GM21529 (cell line): Measurements from ENCODE around the gene ENC1.

Experiments used
- ATAC-seq: cut with Tn5 transposase; IDR thresholded peaks from one replicate; pipeline ENCODE4 v1.9.1; 2021; ENCODE audit not compliant: unreplicated experiment

Gene ENC1

DNA sequence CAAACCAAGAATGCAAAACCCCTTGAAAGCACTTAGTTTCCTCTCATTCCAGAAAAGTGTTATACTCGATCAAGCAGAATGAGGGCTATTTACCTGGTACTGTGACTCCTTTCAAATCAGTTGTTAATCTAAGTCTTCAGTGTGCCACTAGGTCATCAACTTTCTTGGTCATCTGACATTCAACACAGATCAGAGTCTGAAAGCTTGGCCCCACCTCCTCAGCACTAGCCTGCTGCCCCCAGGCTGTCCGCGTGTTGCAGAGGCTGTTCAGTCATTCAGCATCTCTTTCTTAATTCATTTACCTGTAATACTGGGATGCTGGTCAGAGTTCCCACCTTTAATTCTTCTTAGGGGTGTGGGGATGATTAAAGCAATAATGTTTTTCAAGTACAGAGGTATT is 28.5 kb downstream of the ENC1 start:
- no peak for ATAC-seq

DNA sequence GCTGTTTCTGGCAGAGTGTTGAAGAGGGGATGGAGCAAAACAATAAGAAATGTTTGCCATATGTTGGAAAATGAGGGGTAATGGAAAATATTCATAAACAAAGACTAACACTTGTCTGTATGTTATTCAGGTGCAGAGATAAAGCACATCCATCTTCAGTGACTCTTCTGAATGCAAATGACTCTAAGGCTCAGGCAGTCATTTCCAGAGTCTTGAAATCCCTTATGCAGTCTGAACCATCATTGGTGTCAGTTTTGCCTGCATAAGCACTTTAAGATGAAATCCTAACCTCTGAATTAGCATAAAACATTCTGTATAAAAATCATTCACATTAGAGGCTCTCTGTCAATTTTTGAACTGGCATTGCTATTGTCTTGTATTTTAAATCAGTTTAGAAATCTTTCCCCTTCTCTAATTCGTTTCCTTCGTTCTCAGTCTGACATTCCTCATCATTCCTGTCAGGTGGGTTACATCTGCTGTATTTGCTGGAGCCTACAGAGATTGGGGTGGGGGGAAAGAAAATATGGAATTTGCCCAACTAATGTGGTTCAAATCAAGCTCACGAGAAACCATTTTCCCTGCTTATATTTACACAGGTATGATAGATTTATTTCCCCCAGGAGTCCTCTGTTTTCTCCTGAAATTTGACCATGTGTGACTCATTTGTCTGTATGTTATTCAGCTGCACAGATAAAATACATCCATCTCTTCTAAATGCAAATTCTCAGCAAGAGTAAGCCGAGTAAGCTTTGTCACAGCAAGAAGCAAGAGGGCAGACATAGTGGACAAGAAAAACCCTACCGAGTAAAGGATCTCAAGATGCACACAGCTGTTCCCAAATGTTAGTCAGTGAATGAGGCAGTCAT is 31.6 kb downstream of the ENC1 start:
- ATAC-seq, result no peak

DNA sequence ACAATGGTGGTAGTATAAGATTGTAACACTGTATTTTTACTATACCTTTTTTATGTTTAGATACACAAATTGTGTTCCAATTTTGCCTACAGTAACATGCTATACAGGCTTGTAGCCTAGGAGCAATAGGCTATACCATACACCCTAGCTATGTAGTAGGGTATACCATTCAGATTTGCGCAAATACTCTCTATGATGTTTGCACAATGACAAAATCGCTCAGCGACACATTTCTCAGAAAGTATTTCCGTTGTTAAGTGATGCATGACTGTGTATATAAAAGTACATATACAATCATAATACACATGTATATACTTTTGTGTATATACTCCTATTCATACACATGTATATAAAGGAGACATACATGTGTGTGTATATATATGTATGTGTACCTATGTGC is 34.8 kb downstream of the ENC1 start:
- ATAC-seq, result no peak

DNA sequence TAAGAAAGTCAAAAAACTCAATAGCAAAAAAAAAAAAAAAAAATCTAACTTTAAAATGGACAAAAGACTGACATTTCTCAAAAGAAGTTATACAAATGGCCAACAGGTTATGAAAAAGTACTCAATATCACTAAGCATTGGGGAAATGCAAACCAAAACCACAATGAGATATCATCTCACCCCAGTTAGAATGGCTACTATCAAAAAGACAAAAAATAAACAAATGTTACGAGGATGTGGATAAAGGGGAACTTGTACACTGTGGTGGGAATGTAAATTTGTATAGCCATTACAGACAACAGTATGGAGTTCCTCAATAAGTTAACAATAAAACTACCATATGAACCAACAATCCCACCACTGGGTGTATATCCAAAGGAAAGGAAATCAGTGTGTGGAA is 37.2 kb downstream of the ENC1 start:
- ATAC-seq, result no peak

DNA sequence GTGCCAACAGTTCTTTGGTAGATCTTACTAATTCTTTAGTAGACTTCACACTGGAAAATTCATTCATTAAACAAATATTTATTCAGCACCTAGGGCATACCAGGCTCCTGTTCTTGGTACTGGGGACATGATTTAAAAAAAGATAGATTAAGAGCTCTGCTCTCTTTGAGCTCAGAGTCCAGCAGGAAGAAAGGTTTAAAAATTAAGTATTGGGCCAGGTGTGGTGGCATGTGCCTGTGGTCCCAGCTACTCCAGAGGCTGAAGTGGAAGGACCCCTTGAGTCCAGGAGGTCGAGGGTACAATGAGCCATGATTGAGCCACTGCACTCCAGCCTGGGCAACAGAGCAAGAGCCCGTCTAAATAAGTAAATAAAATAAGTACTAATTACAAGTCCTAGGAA is 41.4 kb downstream of the ENC1 start:
- no peak for ATAC-seq

DNA sequence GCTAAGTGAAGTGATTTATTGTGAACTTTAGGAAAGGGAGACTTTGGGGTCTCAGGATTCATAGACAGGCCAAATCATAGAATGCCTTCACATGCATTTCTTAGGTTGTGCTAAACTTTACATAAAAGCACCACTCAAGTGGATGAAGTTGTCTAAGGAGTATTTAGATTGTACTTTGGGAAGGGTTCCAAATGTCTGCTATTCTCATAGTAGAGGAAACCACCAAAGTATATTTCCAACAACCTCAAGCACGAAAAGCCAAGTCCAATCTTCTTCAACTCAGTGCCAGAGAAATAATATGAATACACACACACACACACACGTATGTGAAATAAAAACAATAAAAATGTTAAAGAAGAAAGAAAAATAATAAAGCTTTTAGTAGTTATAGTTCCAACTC is 41.8 kb downstream of the ENC1 start:
- ATAC-seq, result no peak

DNA sequence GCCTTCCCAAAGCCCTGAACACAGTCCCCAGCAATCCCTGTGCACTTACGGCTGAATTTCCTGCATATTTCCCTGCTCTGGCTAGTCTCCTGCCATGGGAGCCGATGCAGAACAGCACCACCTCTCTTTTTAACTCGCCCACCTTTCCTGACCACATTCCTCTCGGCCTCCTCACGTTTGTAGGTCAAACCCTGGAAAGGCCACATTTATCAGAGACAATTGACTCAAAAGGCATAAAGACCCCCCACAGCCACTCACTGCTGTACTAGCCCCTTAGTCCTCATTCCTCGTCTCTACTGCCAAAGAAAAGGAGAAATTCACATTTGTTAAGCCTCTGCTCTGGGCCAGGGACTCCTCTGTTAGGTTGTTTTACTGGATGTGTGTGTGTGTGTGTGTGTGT is 43.6 kb downstream of the ENC1 start:
- ATAC-seq, result no peak

DNA sequence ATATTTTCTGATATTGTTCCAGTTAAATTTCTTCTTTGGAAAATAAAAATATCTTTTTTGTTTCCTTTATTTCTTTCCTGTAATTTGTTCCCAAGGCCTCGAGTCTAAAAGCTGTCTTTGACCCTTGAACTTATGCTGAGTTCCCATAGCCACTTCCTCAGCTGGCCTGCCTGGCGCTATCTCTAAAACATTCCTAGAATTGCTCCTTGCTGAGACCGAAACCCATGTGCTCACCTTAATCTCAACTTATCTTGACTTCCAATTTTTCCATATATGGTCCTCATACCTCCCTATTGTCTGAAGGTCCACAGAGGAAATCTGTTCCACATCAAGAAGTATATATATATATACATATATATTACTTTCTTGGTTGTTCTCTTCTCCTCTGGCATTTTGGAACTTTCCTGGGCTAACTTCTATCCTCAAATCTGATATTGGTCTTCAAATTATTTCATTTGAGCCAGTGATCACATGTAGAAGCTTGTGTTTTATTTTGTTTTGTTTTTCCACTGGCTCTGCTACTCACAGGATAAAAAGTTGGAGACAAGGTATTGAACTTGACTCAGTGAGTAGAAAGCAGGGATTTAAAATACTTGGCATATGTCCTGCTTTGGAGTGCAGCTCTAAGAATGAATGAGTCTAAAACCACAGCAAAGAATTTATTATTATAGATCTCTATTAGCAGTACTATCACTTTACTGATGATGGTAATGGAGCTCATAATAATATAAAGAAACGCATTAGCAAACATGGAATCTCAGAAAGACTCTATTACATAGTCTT is 45.2 kb downstream of the ENC1 start:
- no peak for ATAC-seq

DNA sequence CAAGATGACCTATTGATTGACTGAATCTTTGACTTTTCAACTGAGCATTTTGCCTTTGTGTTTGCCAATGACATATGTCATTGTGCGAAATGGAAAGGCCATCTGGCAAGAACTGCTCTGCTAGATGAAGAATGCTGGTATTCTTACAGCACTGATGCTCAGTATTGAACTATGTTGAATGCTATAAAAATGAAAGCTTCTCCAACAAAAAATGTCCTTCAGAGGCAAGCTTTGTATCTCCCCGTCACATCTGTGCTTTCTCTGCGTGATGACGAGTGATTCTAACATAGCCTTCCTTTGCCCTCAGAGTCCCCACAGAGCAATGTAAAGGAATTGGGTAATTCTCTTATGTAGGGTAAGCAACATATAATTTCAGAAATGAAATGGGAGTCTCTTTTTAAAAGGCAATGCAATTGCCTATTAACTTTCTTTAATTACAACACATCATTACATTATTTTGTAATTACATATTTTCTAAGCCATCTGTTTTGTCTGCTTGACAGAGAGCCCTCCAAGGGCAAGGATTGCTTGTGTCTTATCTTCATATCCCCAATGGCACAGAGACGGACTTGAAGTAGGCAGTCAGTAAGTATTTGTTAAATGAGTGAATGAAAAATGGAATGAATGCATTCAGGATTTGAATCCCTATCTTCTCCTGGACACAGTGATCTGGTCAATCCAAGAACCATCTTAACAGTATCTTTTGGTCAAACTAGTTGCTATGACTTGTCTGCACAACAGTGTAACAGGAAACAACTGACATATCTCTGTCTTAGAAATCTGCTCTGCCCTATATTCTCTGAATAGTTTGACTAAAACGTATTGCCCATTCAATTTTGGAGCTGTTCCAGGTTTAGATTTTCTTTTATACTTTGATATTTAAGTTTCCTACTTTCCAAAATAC is 46.1 kb downstream of the ENC1 start:
- ATAC-seq, result no peak

DNA sequence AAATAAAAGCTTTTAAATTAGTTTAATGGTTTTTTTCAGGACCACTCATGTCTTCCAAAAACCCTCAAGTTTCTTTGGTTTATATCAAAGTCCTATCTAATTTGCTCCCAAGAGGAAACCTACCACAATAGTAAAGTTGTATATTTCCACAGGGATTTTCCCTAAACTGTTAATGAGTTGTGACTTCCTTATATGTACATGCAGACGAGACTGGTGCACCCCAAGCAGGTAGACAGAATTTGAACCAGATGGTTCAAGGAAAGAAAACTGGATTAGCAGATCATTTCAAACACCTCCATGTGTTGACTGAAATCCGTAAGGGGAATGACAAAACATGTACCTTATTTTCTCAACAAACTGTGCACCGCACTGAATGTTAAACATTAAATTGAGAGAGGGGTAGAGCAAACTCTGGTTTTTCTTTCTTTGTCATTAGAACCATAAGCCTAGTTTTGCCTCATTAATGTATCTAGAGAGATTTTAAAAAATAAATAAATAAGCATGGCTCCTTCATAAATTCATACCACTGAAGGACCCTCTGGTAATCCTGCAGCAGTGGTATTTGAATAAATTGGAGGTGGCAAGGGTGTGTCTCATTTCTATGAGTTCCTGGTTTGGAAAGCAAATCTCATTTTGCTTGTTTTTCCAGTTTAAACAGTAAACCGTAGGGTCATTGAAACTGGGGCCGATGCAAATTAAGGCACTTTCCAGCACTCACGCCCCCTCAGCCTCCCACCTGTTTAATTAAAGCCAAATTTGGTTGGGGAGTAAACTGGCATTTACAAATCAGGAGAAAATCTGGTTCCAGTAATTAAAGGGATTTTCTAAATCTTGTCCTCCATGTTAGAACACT is 51.1 kb downstream of the ENC1 start:
- ATAC-seq, result no peak

DNA sequence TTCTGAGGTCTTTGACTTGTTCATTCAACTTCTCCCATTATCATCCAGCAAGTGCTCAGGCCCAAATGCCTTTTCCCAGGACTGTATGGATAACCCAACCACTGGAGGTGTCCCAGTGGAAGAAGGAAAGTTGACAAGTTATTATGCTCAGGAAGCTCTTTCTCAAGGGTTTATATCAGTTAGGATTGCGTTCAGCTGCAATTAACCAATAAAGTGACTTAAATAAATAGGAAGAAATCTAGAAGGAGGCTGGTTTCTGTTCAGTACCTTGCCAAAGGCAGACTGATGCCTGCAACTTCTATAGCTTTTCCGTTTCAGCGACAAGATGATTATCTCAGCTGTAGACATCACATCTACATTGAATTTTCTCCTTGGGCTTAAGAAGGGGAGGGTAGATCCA is 52.1 kb downstream of the ENC1 start:
- no peak for ATAC-seq

DNA sequence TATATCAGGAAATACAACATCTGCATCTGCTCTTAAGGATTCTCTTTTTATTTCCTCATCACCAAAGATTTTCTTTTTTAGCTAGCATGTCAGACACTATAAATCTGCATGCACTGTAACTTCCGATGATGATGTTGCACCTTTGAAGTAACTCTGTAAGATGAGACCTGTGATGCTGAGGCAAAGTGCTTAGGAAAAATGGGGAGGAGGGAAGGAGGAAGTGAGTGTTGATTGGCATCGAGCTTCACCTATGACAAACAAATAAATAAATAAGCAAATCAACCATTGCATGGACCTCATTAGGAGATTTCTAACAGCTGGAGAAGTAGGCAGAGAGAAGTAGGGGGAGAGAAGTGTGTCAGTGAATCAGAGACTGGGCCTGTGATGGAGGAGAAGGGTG is 52.6 kb downstream of the ENC1 start:
- ATAC-seq, result no peak

DNA sequence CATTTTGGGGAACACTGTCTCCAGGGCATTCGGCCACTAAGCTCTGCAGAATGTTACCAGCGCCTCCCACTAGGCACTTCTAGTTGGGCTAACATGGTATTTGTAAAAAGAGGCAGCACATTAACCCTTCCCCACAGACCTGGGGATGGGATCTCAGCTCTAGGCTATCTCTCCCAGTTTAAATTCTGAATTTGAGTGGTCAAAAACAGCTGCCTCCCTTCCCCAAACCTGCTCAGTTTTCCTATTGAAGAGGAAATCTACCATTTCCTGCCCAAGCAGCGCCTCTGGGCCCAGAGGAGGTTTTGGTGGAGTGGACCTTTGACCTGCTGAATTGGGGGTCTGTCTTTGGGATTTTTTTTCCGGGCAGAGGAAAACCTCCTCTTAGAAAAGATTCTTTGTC is 53.2 kb downstream of the ENC1 start:
- no peak for ATAC-seq

DNA sequence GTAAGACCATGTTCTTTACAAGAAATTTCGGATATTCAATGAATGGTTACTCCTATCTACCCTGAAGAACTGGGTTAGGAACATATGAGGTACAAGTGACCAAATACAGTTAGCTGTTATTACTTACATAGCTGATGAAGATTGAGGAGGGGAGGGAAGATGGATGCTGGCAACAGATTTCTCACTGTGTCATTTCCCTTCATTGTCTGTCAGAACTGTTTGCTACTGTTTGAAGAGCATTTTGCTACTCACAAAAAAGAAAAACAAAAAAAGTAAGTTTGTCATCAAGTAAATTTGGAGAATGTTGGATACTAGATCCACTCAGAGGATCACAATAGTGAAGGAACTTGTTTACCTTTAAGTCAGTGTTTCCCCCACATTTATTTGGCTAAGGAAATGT is 53.7 kb downstream of the ENC1 start:
- no peak for ATAC-seq

DNA sequence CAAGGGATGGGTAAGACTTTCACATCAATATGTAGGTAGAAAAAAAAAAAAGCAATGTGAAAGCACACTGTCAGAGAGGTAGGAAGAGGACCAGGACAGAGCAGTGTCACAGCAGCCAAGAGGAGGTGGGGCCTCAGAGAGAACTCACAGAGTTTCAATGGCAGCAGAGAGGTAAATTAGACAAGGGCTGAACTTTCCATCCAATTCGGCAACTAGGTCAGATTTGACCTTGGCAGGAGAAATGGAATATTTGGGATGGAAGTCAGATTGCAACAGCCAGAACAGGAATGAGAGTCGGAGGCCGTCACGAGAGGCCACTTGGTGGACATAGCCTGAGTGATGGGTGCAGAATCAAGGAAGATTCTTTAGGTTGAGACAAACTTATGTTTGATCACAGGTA is 57.7 kb downstream of the ENC1 start:
- no peak for ATAC-seq

DNA sequence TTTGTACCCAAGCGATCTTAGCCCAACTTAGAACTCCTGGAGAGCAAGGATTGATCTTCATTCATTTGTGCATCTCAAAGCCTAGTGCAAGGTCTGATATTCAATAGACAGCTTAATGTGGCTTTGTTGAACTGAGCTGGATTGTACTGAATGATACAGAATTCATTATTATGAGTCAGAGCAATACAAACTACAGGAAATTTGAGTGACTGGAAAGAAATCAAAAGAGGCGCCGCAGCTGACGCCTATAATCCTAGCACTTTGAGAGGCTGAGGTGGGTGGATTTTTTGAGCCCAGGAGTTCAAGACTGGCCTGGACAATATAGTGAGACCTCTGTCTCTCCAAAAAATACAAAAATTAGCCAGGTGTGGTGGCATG is 58.6 kb downstream of the ENC1 start:
- ATAC-seq, result no peak

DNA sequence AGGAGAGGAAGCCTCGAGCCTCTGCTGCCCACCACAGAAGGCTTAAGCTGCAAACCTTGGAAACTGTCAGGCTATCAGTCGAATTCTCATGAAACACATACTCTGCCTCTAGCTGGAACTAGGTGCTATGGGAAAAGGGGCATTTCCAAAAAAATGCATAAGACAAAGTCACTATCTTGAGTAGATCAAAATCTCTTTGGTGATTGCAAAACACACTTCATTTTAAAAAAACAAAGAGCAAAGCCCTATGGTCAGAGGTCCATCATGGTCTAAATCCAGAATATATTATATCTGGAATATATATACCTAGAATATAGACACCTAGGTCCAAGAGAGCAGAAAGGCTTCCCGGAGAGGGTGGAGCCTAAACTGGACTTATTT is 59.8 kb downstream of the ENC1 start:
- no peak for ATAC-seq

DNA sequence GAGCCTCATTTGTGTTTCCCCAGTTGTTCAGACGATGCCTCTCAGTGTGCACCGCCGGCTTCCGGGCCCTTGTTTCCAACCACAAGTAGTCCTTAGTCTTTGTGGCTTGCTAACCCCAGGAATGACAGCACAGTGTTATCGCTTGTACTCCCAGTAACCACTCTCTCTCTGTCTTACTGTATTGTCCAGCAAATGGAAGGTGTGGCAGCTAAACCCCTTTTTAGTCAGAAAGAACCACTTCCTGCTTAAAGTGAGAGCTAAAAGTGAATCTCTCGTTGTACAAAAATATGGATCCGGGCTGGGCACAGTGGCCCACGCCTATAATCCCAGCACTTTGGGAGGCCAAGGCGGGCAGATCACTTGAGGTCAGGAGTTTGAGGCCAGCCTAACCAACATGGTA is 61.3 kb downstream of the ENC1 start:
- ATAC-seq, result peak; percentile 79

DNA sequence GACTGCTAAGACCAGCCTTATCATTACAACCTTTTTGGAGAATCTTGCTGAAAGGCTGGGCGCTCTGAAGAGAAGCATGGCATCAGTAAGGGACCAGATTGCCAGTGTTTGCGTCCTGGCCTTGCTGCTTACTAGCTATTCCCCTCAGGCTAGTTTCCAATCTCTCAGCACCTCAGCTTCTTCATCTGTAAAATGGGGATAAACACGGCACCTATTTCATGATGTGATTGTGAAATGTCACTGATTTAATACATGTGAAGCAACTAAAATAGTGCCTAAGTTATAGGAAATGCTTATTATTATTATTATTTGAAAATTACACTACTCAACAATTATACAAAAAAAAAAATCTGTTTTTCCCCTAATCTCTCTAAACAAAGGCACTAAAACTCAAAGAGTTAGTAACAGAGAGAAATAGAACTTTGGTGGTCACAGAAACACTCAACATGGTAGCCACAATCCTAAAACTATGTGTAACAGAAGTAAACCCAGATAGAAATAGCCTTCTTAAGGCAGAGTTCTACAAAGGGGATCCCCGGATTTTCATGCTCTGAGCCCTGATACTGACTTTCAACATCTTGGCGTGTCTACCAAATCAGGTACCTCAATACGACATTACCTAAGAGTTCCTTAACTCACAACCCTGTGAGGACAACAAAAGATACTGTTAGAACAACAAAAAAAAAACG is 62.0 kb downstream of the ENC1 start:
- peak; percentile 52 for ATAC-seq
